Midbrain (tissue), 1 donor: Measurements from ENCODE around the gene VAMP2.

Experiments used
- DNase-seq: peaks from one replicate; lab custom pipeline; 2025; lab: John Stamatoyannopoulos, UW

The VAMP2 gene

GRCh38 chr17:8162233-8162996 is at the start of gene VAMP2:
TSS of gene VAMP2 (minus strand) at chr17:8162948. CDS start at chr17:8162879, 69 bp downstream.
- peak; percentile 73 for DNase-seq

- no peak for DNase-seq
Measured at GRCh38 chr17:8210761-8211458, 48.2 kb upstream of the VAMP2 start.

DNA sequence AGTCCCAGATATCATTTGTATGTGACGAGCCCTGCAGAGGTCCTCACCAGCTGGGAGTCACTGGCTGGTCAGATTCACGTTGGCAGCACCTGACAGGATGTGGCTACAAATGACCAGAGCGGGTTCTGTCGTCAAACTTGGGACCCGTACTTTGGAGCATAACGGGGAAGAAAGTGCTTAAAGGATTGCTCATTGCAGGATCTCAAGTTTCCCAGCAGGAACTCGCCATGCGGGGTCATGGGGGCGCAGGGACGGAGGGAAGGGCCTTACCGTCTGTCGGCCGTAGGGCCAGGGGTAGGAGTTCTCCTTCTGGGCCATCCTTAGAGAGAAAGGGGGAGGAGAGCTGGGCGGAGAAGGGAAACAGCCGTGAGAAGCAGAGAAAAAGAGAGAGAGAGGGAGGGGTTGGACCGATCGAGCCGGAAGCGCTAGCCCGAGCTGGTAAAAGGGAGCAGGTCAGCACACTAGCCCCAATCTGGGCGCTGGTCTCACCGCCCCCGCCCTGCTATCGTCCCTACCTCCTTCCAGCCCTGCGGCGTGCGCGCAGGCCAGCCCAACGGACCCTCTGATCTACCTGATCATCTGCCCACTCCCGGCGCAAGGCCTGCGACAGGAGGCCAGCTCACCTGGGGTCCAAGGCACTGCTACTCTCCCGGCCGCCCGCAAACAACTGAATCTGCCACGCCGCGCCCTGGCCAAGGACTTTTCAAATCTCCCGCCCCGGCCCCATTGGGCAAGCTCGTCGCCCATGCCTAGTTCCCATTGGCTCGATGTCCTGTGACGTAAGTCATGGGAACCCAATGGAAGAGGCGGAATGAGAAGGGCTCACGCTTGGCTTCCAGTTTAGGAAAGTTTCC is 47.4 kb upstream of the VAMP2 start, which contains the start of gene AURKB:
Gene AURKB (minus strand): TSS at position 669 of the 854 bp plus-strand sequence. CDS start 351 bp downstream, at position 318.
- peak; percentile 91 for DNase-seq

DNA sequence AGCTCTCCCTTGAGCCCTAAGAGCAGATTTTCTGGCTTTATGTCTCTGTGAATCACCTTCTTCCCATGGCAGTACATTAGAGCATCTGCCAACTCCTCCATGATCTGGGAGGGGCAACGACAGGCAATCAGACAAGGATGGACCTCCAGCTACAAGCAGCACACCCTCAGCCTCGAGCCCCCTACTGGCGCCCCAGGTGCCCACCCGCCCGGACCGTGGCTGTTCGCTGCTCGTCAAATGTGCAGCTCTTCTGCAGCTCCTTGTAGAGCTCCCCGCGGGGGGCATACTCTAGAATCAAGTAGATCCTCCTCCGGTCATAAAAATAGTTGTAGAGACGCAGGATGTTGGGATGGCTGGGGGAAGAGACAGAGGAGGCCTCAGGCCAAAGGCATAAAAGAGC is 43.8 kb upstream of the VAMP2 start:
- DNase-seq, result no peak

GRCh38 chr17:8204761-8205555 is 42.2 kb upstream of the VAMP2 start:
- no peak for DNase-seq

DNA sequence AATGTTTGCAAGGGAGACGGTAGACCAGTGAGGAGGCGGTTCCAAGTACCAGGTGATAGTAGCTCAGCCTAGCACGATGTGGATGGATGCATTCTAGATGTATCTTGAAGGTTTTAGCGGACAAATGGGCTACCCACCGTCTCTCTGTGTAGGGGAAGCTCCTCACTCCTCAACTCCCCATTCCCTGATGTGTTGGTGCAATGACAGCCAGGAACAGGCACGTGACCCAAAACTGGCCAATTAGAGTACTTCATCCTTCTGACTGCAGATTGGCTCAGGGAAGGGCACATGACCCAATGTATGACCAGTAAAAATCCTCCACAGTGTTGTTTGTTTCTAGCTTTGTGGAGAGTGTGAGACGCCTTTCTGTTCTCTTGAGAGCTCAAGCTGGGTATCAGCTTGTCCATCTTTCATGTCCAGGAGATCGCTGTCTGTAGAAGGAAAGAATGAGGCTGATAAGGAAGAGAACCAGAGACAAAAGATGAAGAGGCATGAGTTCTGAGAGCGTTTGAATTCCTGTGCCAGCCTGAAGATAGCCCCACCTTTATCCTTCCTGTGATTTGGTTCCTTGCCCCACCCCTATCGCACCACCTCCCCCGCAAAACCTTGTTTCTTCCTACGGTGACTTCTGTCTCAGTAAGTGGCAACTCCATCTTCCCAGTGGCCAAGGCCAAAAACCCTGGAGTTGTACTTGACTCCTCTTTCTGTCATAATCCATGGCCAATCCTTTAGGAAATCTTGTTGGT is 29.5 kb upstream of the VAMP2 start:
- DNase-seq, result peak; percentile 97

DNA sequence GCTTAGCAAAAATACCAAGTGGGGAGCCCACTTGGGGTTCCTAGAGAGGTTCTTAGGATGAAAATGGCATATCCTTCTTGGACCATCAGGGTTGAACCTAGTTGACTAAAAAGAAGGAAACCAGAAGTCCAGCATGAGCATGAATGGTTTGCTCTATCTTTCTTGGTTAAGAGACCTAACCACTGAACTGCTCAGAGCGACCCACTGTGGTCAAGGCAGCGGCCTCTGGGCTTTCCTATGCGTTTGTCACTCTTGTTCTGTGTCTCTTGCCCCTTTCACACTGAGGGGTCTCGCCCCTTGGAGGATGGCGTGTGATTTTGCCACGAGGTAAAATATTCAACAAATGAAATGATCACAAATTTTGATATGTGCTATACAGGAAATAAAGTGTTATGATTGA is 27.8 kb upstream of the VAMP2 start:
- DNase-seq, result no peak

DNA sequence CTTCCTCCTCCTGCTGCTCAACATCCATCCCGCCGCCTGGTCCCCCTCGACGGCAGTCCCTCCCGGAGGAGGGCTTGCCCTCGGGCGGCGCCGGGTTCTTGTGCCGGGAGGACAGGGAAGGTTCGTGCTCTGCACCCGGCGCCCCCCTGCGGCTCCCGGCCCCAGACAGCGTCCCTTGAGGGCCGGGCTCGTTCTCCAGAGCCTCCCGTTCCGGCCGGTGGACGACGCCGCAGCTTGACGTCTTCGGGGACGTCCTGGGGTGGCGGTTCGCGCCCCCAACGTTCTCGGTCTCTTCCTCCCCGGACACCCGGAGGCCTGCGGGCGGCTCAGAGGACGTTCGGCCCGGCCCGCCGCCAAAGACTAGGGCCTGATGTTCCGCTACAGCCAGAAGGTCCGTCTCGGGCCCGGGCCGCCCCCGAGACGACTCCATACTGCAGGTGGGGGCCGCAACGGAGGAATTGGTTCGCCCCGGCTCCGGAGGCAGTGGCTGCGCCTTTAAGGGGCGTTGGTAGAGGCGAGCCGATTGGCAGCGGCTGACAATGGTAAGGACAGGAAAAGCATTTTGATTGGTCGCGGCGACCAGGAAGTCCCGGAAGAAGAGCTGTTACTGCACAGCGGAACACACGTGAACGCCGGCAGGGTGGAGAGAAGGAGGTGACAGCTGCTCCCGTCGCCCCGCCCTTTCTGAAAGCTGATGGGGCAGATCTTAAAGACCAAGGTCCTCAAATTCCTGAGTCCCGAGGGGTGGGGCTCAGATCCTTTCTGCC is 27.1 kb upstream of the VAMP2 start, which contains the start of gene BORCS6:
Gene BORCS6 (minus strand): TSS at position 470 of the 767 bp plus-strand sequence. CDS start 40 bp downstream, at position 430.
- peak; percentile 97 for DNase-seq

DNA sequence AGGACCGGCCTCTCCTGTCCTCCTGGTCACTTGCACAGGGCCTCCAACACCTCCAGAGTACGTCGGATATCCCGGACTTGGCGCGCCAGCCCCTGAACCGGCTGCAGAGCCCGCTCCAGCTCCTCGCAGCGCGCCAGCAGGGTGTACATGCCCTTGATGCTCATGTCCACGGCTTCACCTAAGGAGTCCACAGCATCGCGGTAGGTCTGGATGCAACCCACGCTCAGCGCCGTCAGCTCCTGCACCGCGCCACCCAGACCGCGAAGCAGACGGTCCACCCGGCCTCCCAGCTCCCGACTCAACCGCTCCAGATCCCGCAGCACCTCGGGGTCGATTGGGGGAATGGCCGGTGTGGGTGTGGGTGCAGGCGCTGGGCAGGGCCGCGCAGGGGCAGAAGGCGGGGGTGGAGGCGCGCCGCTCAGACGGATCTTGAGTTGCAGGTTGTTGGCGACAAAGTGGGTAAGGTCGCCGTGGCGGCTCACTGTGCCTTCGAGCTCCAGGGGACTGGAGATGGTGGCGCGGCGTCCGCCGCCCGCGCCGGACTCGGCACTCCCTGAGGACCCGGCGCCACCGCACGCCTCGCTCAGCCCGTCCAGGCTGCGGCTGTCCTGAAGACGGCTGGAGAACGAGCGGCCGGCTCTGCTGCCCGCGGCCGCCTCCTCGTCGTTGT is 26.4 kb upstream of the VAMP2 start:
- DNase-seq, result no peak

- DNase-seq, result no peak
Measured at GRCh38 chr17:8188263-8188839, 25.6 kb upstream of the VAMP2 start.

GRCh38 chr17:8187517-8188262 is 24.9 kb upstream of the VAMP2 start:
- DNase-seq, result peak; percentile 91

DNA sequence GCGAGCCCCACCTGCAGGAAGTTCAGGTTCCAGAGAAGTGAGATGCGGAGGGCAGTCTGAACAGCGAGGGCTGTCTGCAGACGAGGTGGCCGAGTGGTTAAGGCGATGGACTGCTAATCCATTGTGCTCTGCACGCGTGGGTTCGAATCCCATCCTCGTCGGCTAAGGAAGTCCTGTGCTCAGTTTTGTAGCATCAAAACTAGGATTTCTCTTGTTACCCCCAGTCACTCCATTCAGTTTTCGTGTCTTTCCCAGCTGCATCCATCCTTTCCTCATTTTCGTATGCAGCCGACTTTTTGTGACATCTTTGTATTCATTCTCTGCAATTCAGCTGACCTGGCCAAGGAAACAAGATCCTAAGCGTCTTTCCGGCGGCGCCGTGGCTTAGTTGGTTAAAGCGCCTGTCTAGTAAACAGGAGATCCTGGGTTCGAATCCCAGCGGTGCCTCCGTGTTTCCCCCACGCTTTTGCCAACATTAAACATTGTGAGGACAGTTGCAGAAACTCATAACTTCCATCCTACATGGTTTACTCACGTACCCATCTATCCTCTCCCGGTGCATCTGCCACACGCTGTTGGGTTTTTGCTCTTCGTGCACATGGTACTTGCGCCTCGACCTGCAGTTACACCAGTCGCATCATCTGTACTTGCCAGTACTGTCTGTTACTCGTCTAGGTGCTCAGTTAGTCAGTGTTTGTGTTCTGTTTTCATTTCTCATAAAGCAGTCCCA is 24.2 kb upstream of the VAMP2 start:
- peak; percentile 93 for DNase-seq

DNA sequence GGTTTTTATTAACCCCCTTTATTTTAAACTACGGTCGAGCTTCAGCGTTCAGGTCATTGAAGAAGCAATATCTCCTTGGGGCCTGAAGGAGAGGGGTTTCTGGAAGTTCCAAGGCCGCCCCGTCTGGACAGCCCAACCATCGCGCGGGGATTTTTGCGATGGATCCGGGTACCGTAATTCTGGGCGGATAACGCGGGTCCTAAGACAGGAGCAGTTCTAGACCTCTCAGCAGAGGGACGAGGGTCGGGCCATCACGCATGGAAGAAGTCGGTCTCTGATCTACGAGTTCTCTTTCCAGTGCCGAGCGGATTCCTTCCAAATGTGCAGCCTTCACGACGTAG is 23.7 kb upstream of the VAMP2 start:
- no peak for DNase-seq

GRCh38 chr17:8185582-8186445 is 23.1 kb upstream of the VAMP2 start:
- peak; percentile 80 for DNase-seq

GRCh38 chr17:8176998-8177731 is 14.4 kb upstream of the VAMP2 start:
- DNase-seq, result no peak
